WTC11 (cell line): ENCODE results near the gene OR6C68. TPM values are rescaled to one million over a fixed set of nuclear protein-coding genes. Genes with fewer than 3 reads are reported as not detected.

Source experiments
- ATAC-seq: fragments of 200-7000 bp; cut with Tn5 transposase; 2 replicates; pipeline ENCODE4 v1.10.0; 2021; ENCODE audit warnings: mild to moderate bottlenecking, moderate library complexity
- Bru-seq: library from RNA; stranded (reverse); fragments of 400-500 nt; gene quantifications from one replicate; lab custom pipeline; 2021; lab: Mats Ljungman, UMichigan
- CTCF ChIA-PET: fragments of 300-600 bp; sonication (Branson Sonifier 250); formaldehyde crosslinking; loops from one replicate; lab custom pipeline; 2021; ENCODE audit warnings: antibody characterized with exemption; lab: Charles Lee
- POLR2A ChIA-PET: fragments of 350-600 bp; sonication (Branson Sonifier 250); formaldehyde crosslinking; loops from one replicate; lab custom pipeline; 2021; ENCODE audit warnings: antibody characterized with exemption; lab: Charles Lee
- DNase-seq: peaks from one replicate; pipeline ENCODE4 v3.0.0; 2021; ENCODE audit warnings: low spot score
- H3K27ac Mint-ChIP-seq: 2 replicates; pipeline ENCODE4 v1.8.0; 2021; ENCODE audit warnings: mixed read lengths
- H3K27me3 Mint-ChIP-seq: 2 replicates; pipeline ENCODE4 v1.8.0; 2021; ENCODE audit warnings: low read depth, mild to moderate bottlenecking, moderate library complexity, mixed read lengths
- H3K36me3 Mint-ChIP-seq: 2 replicates; pipeline ENCODE4 v1.8.0; 2021; ENCODE audit warnings: mixed read lengths
- H3K4me1 Mint-ChIP-seq: 2 replicates; pipeline ENCODE4 v1.8.0; 2022; ENCODE audit warnings: mixed read lengths
- H3K4me3 Mint-ChIP-seq: 2 replicates; pipeline ENCODE4 v1.8.0; 2021; ENCODE audit warnings: mild to moderate bottlenecking, moderate library complexity, mixed read lengths
- H3K9me3 Mint-ChIP-seq: 2 replicates; pipeline ENCODE4 v1.8.0; 2021; ENCODE audit warnings: mixed read lengths
- ATF1 ChIP-seq: sonication (generic); formaldehyde crosslinking; IDR thresholded peaks from 2 replicates; pipeline ENCODE4 v1.8.1; 2023; ENCODE audit warnings: mild to moderate bottlenecking, moderate library complexity, missing genetic modification reagents
- CBFB ChIP-seq: sonication (generic); formaldehyde crosslinking; IDR thresholded peaks from 2 replicates; pipeline ENCODE4 v1.8.1; 2022; ENCODE audit warnings: mild to moderate bottlenecking, low read depth, missing genetic modification reagents
- ELF4 ChIP-seq: sonication (generic); formaldehyde crosslinking; IDR thresholded peaks from 2 replicates; pipeline ENCODE4 v1.8.1; 2022; ENCODE audit warnings: low read depth, mild to moderate bottlenecking, moderate library complexity, missing genetic modification reagents
- GABPB1 ChIP-seq: sonication (generic); formaldehyde crosslinking; IDR thresholded peaks from 2 replicates; pipeline ENCODE4 v1.8.1; 2023; ENCODE audit warnings: mild to moderate bottlenecking, missing genetic modification reagents
- NFE2L1 ChIP-seq: sonication (generic); formaldehyde crosslinking; IDR thresholded peaks from 2 replicates; pipeline ENCODE4 v1.8.1; 2023; ENCODE audit warnings: missing genetic modification reagents
- NFYB ChIP-seq: sonication (generic); formaldehyde crosslinking; conservative IDR thresholded peaks from 2 replicates; pipeline ENCODE4 v1.8.0; 2022; ENCODE audit warnings: low read depth, missing genetic modification reagents
- NR1H2 ChIP-seq: sonication (generic); formaldehyde crosslinking; IDR thresholded peaks from 2 replicates; pipeline ENCODE4 v1.9.0; 2021; ENCODE audit warnings: mild to moderate bottlenecking, moderate library complexity, missing genetic modification reagents
- NR2C2 ChIP-seq: sonication (generic); formaldehyde crosslinking; IDR thresholded peaks from 2 replicates; pipeline ENCODE4 v1.8.0; 2022; ENCODE audit warnings: mild to moderate bottlenecking, missing genetic modification reagents
- NR3C1 ChIP-seq: sonication (generic); formaldehyde crosslinking; conservative IDR thresholded peaks from 2 replicates; pipeline ENCODE4 v1.8.1; 2023; ENCODE audit warnings: low read depth, mild to moderate bottlenecking, missing genetic modification reagents
- PRRX2 ChIP-seq: fragments of 250-450 bp; sonication (Bioruptor Pico); IDR thresholded peaks from 2 replicates; pipeline ENCODE4 v1.8.0; 2021; ENCODE audit warnings: mild to moderate bottlenecking
- ZBTB21 ChIP-seq: sonication (generic); formaldehyde crosslinking; IDR thresholded peaks from 2 replicates; pipeline ENCODE4 v1.8.1; 2023; ENCODE audit warnings: mild to moderate bottlenecking, missing genetic modification reagents, borderline replicate concordance
- ZNF317 ChIP-seq: sonication (generic); formaldehyde crosslinking; IDR thresholded peaks from 2 replicates; pipeline ENCODE4 v1.8.1; 2023; ENCODE audit warnings: low read depth, mild to moderate bottlenecking, moderate library complexity, missing genetic modification reagents, borderline replicate concordance
- ZNF396 ChIP-seq: fragments of 250-450 bp; sonication (Bioruptor Pico); IDR thresholded peaks from 2 replicates; pipeline ENCODE4 v1.8.0; 2021; ENCODE audit warnings: mild to moderate bottlenecking, moderate library complexity, borderline replicate concordance
- long read RNA-seq, 3 experiments: library from RNA in 1 of 3; library from capped mRNA in 1 of 3; library from polyadenylated mRNA in 1 of 3; unstranded in 2 of 3; stranded (forward) in 1 of 3; transcript quantifications; one replicate each; pipeline ENCODE4 v2.0.0, GENCODE V29; 2021
- total RNA-seq: library from RNA; stranded (reverse); gene quantifications from 3 replicates; pipeline ENCODE4 v1.2.3, GENCODE V29; 2021
- TF ChIP-seq, protein P1 (sequence below): sonication (generic); formaldehyde crosslinking; IDR thresholded peaks from 2 replicates; pipeline ENCODE4 v1.8.0; 2022; ENCODE audit warnings: mild to moderate bottlenecking, missing genetic modification reagents
- TF ChIP-seq, protein P2 (sequence below): sonication (generic); formaldehyde crosslinking; IDR thresholded peaks from 2 replicates; pipeline ENCODE4 v1.8.1; 2023; ENCODE audit warnings: mild to moderate bottlenecking, moderate library complexity, missing genetic modification reagents
- TF ChIP-seq, protein P3 (sequence below): sonication (generic); formaldehyde crosslinking; IDR thresholded peaks from 2 replicates; pipeline ENCODE4 v1.8.1; 2022; ENCODE audit warnings: mild to moderate bottlenecking, missing genetic modification reagents, moderate library complexity, borderline replicate concordance
- TF ChIP-seq, protein P4 (sequence below): sonication (generic); formaldehyde crosslinking; IDR thresholded peaks from 2 replicates; pipeline ENCODE4 v1.8.0; 2023; ENCODE audit warnings: missing genetic modification reagents
- TF ChIP-seq, protein P5 (sequence below): sonication (generic); formaldehyde crosslinking; IDR thresholded peaks from 2 replicates; pipeline ENCODE4 v1.8.1; 2023; ENCODE audit warnings: mild to moderate bottlenecking, missing genetic modification reagents, moderate library complexity
- TF ChIP-seq, protein P6 (sequence below): sonication (generic); formaldehyde crosslinking; IDR thresholded peaks from 2 replicates; pipeline ENCODE4 v1.8.1; 2022; ENCODE audit warnings: low read depth, mild to moderate bottlenecking, moderate library complexity, missing genetic modification reagents, borderline replicate concordance

Gene OR6C68
- total RNA-seq (not detected in 3 replicates), Bru-seq, nascent RNA (not detected)
- long read RNA-seq, experiment 1: 0 reads
- long read RNA-seq, experiment 2: 0 reads
- long read RNA-seq, experiment 3: 0 reads

DNA sequence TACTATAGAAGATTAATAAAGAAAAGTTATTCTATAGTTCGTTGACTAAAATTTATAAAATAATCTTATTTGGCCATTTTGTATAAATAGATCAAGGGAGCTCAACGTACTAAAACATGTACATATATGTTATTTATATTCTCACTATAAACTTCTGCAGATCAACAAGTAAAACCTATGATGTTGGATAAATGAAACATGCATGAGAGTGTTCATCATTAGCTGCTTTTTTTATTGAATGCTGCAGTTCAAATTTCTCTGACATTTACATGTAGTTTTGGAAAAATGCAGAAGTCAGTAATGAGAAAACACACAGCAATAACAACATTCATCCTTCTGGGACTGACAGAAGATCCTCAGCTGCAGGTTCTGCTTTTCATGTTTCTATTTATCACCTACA, at the start of gene OR6C68:
OR6C68 (plus strand) TSS at position 301 of the 400 bp plus-strand sequence; CDS start at position 301, 0 bp downstream.
- CTCF ChIA-PET: no interaction called here

DNA sequence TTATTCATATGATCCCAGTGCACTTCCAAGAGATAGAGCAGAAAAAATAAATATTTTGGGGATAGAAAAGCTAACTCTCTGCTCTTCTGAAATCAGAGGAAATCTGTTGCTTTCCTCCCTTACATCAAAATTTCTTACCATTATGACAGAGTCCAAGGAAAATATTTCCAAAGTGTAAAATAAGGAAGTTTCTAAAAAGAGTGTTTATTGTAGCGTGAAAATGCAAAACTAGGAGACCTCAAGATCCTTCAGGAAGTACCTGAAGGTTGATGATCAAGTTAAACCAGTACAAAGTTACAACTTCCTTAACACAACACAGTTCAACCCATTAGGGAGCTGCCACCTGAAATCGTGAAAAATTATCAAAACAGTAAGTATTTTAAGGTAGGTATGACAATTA, 48.4 kb upstream of the OR6C68 start, which contains the start of gene OR6C2:
OR6C2 (plus strand) TSS at position 301 of the 400 bp plus-strand sequence. CDS start 8,138 bp downstream, outside the sequence.
- no peak for ATAC-seq
- Mint-ChIP-seq H3K4me1 (no peaks in the 10 kb centered on the region), H3K9me3 (peaks cover 40% of the 10 kb centered on the region), H3K4me3 (no peak within 1 kb of the TSS), H3K27ac (no peak within 1 kb of the TSS), H3K27me3 (no peaks in the 10 kb centered on the region; the same call in 1 of the 2 replicates), H3K36me3 (peaks cover 26% of the 10 kb centered on the region)
- TF ChIP-seq PRRX2 (CRISPR knock-in tag) (no peak), GABPB1 (CRISPR knock-in tag) (no peak)
- TF ChIP-seq, protein P1, sequence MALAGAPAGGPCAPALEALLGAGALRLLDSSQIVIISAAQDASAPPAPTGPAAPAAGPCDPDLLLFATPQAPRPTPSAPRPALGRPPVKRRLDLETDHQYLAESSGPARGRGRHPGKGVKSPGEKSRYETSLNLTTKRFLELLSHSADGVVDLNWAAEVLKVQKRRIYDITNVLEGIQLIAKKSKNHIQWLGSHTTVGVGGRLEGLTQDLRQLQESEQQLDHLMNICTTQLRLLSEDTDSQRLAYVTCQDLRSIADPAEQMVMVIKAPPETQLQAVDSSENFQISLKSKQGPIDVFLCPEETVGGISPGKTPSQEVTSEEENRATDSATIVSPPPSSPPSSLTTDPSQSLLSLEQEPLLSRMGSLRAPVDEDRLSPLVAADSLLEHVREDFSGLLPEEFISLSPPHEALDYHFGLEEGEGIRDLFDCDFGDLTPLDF (CRISPR knock-in tag): no peak
- TF ChIP-seq, protein P2, sequence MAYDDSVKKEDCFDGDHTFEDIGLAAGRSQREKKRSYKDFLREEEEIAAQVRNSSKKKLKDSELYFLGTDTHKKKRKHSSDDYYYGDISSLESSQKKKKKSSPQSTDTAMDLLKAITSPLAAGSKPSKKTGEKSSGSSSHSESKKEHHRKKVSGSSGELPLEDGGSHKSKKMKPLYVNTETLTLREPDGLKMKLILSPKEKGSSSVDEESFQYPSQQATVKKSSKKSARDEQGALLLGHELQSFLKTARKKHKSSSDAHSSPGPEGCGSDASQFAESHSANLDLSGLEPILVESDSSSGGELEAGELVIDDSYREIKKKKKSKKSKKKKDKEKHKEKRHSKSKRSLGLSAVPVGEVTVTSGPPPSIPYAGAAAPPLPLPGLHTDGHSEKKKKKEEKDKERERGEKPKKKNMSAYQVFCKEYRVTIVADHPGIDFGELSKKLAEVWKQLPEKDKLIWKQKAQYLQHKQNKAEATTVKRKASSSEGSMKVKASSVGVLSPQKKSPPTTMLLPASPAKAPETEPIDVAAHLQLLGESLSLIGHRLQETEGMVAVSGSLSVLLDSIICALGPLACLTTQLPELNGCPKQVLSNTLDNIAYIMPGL (CRISPR knock-in tag): no peak
- TF ChIP-seq, protein P3, sequence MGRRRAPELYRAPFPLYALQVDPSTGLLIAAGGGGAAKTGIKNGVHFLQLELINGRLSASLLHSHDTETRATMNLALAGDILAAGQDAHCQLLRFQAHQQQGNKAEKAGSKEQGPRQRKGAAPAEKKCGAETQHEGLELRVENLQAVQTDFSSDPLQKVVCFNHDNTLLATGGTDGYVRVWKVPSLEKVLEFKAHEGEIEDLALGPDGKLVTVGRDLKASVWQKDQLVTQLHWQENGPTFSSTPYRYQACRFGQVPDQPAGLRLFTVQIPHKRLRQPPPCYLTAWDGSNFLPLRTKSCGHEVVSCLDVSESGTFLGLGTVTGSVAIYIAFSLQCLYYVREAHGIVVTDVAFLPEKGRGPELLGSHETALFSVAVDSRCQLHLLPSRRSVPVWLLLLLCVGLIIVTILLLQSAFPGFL (CRISPR knock-in tag): no peak
- CTCF ChIA-PET: interaction anchor here (0.6 kb wide), 1 partner anchor 43 kb away, joined by 3 read pairs; no protein-coding TSS in a partner anchor
- no peak for DNase-seq
- POLR2A ChIA-PET: no interaction called here

More for the DNA sequence above, at the start of gene OR6C68:
- no peak for DNase-seq
- no peaks in the 10 kb centered on the region for H3K4me1 Mint-ChIP-seq
- ATAC-seq: no peak
- no peaks in the 10 kb centered on the region for H3K36me3 Mint-ChIP-seq
- no peak for TF ChIP-seq ELF4
- TF ChIP-seq, all 79 proteins: peak for 0
- POLR2A ChIA-PET: no interaction called here
- H3K9me3 Mint-ChIP-seq: no peaks in the 10 kb centered on the region; the same call in 1 of the 2 replicates
- H3K27me3 Mint-ChIP-seq: no peaks in the 10 kb centered on the region; the same call in 1 of the 2 replicates
- H3K27ac Mint-ChIP-seq: no peak within 1 kb of the TSS
- H3K4me3 Mint-ChIP-seq: no peak within 1 kb of the TSS

DNA sequence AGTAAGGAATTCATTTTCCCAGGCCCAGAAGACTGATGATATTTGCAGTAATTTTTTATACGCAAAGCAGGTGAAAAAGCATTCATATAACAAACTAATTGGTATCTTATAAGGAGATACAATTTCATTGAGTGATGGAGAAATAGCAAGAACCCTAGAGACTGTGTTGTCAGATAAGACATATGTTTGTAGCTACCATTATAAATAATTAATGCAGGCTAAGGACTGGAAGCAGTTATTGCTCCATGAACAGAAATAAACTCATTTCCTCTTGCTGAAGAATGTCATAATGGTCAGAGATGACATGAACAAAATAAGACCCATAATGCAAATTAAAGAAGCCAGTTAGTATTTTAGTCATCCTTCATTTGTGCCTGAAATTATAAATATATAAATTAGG, 46.8 kb upstream of the OR6C68 start:
- no peaks in the 10 kb centered on the region; the same call in 1 of the 2 replicates for H3K27me3 Mint-ChIP-seq
- TF ChIP-seq NR3C1 (CRISPR knock-in tag): no peak
- TF ChIP-seq, protein P1 (CRISPR knock-in tag): no peak
- no peak for TF ChIP-seq ATF1 (CRISPR knock-in tag)
- no peak for TF ChIP-seq NR1H2 (CRISPR knock-in tag)
- TF ChIP-seq ZBTB21 (CRISPR knock-in tag): no peak
- TF ChIP-seq, protein P4, sequence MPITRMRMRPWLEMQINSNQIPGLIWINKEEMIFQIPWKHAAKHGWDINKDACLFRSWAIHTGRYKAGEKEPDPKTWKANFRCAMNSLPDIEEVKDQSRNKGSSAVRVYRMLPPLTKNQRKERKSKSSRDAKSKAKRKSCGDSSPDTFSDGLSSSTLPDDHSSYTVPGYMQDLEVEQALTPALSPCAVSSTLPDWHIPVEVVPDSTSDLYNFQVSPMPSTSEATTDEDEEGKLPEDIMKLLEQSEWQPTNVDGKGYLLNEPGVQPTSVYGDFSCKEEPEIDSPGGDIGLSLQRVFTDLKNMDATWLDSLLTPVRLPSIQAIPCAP (CRISPR knock-in tag): no peak
- no peak for TF ChIP-seq NFE2L1 (CRISPR knock-in tag)
- TF ChIP-seq CBFB: no peak
- TF ChIP-seq NR2C2: no peak
- TF ChIP-seq, protein P5, sequence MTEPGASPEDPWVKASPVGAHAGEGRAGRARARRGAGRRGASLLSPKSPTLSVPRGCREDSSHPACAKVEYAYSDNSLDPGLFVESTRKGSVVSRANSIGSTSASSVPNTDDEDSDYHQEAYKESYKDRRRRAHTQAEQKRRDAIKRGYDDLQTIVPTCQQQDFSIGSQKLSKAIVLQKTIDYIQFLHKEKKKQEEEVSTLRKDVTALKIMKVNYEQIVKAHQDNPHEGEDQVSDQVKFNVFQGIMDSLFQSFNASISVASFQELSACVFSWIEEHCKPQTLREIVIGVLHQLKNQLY: no peak
- TF ChIP-seq ZNF396 (CRISPR knock-in tag): no peak
- TF ChIP-seq, protein P6, sequence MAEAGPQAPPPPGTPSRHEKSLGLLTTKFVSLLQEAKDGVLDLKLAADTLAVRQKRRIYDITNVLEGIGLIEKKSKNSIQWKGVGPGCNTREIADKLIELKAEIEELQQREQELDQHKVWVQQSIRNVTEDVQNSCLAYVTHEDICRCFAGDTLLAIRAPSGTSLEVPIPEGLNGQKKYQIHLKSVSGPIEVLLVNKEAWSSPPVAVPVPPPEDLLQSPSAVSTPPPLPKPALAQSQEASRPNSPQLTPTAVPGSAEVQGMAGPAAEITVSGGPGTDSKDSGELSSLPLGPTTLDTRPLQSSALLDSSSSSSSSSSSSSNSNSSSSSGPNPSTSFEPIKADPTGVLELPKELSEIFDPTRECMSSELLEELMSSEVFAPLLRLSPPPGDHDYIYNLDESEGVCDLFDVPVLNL: no peak
- no peak for TF ChIP-seq ZNF317 (CRISPR knock-in tag)
- no peak for TF ChIP-seq NFYB (CRISPR knock-in tag)
- ChIA-PET POLR2A (no interaction called here), CTCF (interaction anchor here (1.8 kb wide), 1 partner anchor 174 kb away, joined by 10 read pairs; no protein-coding TSS in a partner anchor)
- ATAC-seq (no peak), DNase-seq (no peak)
- H3K36me3 Mint-ChIP-seq: peaks cover 19% of the 10 kb centered on the region
- no peak overlapping the region for H3K27ac Mint-ChIP-seq
- no peak overlapping the region for H3K4me3 Mint-ChIP-seq
- no peaks in the 10 kb centered on the region for H3K4me1 Mint-ChIP-seq
- peaks cover 27% of the 10 kb centered on the region for H3K9me3 Mint-ChIP-seq
